IMR-90 (cell line): ENCODE data around the gene FAM180A. TPM values are rescaled to one million over a fixed set of nuclear protein-coding genes. Genes with fewer than 3 reads are reported as not detected.

Experiments
- ATAC-seq: fragments of 200-7000 bp; cut with Tn5 transposase; 2 replicates; pipeline ENCODE4 v1.9.1; 2020; ENCODE audit warnings: low read depth, mild to moderate bottlenecking, moderate library complexity
- BruUV-seq: library from RNA; stranded (reverse); fragments of 400-500 nt; replicated peaks from 2 replicates; lab custom pipeline; 2021; lab: Mats Ljungman, UMichigan
- CTCF ChIA-PET: fragments of 300-600 bp; formaldehyde crosslinking; extraction: SDS; loops from one replicate; lab custom pipeline; 2021; ENCODE audit warnings: antibody characterized with exemption; lab: Yijun Ruan, JAX
- POLR2A ChIA-PET: fragments of 300-600 bp; sonication (Branson Sonifier 250); formaldehyde crosslinking; loops from one replicate; lab custom pipeline; 2022; ENCODE audit warnings: antibody characterized with exemption; ENCODE audit not compliant: unreplicated experiment; lab: Charles Lee
- DNase-seq: peaks from one replicate; pipeline ENCODE4 v3.0.0; 2013
- H2AFZ ChIP-seq: replicated peaks from 2 replicates; pipeline ENCODE3; 2013; ENCODE audit warnings: low read length, mild to moderate bottlenecking; ENCODE audit not compliant: poor library complexity
- H2AK5ac ChIP-seq: 2 replicates; pipeline ENCODE4 v1.6.1; 2013; ENCODE audit warnings: low read depth, low read length, inconsistent platforms
- H2AK9ac ChIP-seq: replicated peaks from 2 replicates; pipeline ENCODE3; 2013; ENCODE audit warnings: mild to moderate bottlenecking, low read depth, low read length, moderate library complexity; ENCODE audit not compliant: poor library complexity
- H2BK120ac ChIP-seq: 2 replicates; pipeline ENCODE4 v1.6.1; 2013; ENCODE audit warnings: low read depth, low read length, inconsistent platforms
- H2BK15ac ChIP-seq: 3 replicates; pipeline ENCODE4 v1.6.1; 2013; ENCODE audit warnings: low read depth, low read length, inconsistent platforms
- H2BK20ac ChIP-seq: 2 replicates; pipeline ENCODE4 v1.6.1; 2013; ENCODE audit warnings: low read depth, mild to moderate bottlenecking, inconsistent platforms, low read length, moderate library complexity
- H2BK5ac ChIP-seq: 2 replicates; pipeline ENCODE4 v1.6.1; 2013; ENCODE audit warnings: mild to moderate bottlenecking, low read depth, low read length, inconsistent platforms; ENCODE audit not compliant: poor library complexity, severe bottlenecking
- H3K14ac ChIP-seq: replicated peaks from 2 replicates; pipeline ENCODE4 v1.6.1; 2013; ENCODE audit warnings: low read depth, low read length, inconsistent platforms
- H3K18ac ChIP-seq: 2 replicates; pipeline ENCODE4 v1.6.1; 2013; ENCODE audit warnings: low read depth, low read length, control low read depth
- H3K23ac ChIP-seq: 2 replicates; pipeline ENCODE4 v1.6.1; 2013; ENCODE audit warnings: low read depth, low read length, inconsistent platforms
- H3K27ac ChIP-seq: 2 replicates; pipeline ENCODE4 v1.5.1; 2013; ENCODE audit warnings: mild to moderate bottlenecking, control low read depth, low read length; ENCODE audit not compliant: insufficient read depth
- H3K27me3 ChIP-seq: 2 replicates; pipeline ENCODE4 v1.6.1; 2013; ENCODE audit warnings: low read length; ENCODE audit not compliant: control insufficient read depth, insufficient read depth
- H3K36me3 ChIP-seq: 2 replicates; pipeline ENCODE4 v1.6.1; 2013; ENCODE audit warnings: low read length, mixed read lengths; ENCODE audit not compliant: control insufficient read depth, insufficient read depth
- H3K4ac ChIP-seq: 2 replicates; pipeline ENCODE4 v1.6.1; 2013; ENCODE audit warnings: low read depth, low read length, inconsistent platforms
- H3K4me1 ChIP-seq: 2 replicates; pipeline ENCODE4 v1.6.1; 2013; ENCODE audit warnings: low read length, mixed read lengths; ENCODE audit not compliant: control insufficient read depth, insufficient read depth
- H3K4me2 ChIP-seq: 2 replicates; pipeline ENCODE4 v1.6.1; 2013; ENCODE audit warnings: low read depth, mild to moderate bottlenecking, control low read depth, low read length, moderate library complexity
- H3K4me3 ChIP-seq: 2 replicates; pipeline ENCODE4 v1.5.1; 2013; ENCODE audit warnings: low read depth, mild to moderate bottlenecking, control low read depth, low read length, moderate library complexity; ENCODE audit not compliant: insufficient read depth
- H3K56ac ChIP-seq: 2 replicates; pipeline ENCODE4 v1.6.1; 2013; ENCODE audit warnings: low read length, inconsistent platforms; ENCODE audit not compliant: insufficient read depth; ENCODE audit errors: extremely low read depth
- H3K79me1 ChIP-seq, 2 experiments: 2 replicates each; pipeline ENCODE4 v1.6.1; 2013; ENCODE audit warnings: low read length in 2 of 2, inconsistent platforms in 1 of 2, low read depth in 1 of 2
- H3K9ac ChIP-seq: 2 replicates; pipeline ENCODE4 v1.6.1; 2013; ENCODE audit warnings: low read depth, low read length, control low read depth
- H3K9me1 ChIP-seq: 2 replicates; pipeline ENCODE4 v1.6.1; 2013; ENCODE audit warnings: low read length, inconsistent platforms; ENCODE audit not compliant: insufficient read depth
- H3K9me3 ChIP-seq: 2 replicates; pipeline ENCODE4 v1.6.1; 2013; ENCODE audit warnings: low read length; ENCODE audit not compliant: control insufficient read depth, insufficient read depth
- H4K20me1 ChIP-seq: 2 replicates; pipeline ENCODE4 v1.6.1; 2013; ENCODE audit warnings: low read length, inconsistent platforms; ENCODE audit not compliant: insufficient read depth
- H4K5ac ChIP-seq: 2 replicates; pipeline ENCODE4 v1.6.1; 2013; ENCODE audit warnings: mild to moderate bottlenecking, low read depth, low read length, control low read depth
- H4K8ac ChIP-seq, 2 experiments: 2 replicates each; pipeline ENCODE4 v1.6.1; 2013; ENCODE audit warnings: low read depth in 2 of 2, low read length in 2 of 2, control low read depth in 1 of 2, inconsistent platforms in 1 of 2
- H4K91ac ChIP-seq: 2 replicates; pipeline ENCODE4 v1.6.1; 2013; ENCODE audit warnings: low read depth, low read length, inconsistent platforms; ENCODE audit not compliant: insufficient read depth
- BHLHE40 ChIP-seq: fragments of 150-350 bp; IDR thresholded peaks from 2 replicates; pipeline ENCODE4 v1.6.1; 2016; ENCODE audit warnings: mild to moderate bottlenecking, low read depth, low read length
- CEBPB ChIP-seq: IDR thresholded peaks from 2 replicates; pipeline ENCODE4 v1.6.1; 2012; ENCODE audit warnings: low read depth, low read length, improper control_type of control experiment
- CHD1 ChIP-seq: IDR thresholded peaks from 2 replicates; pipeline ENCODE4 v1.6.1; 2012; ENCODE audit warnings: low read depth, low read length, improper control_type of control experiment
- MXI1 ChIP-seq: IDR thresholded peaks from 2 replicates; pipeline ENCODE4 v1.6.1; 2012; ENCODE audit warnings: low read depth, mild to moderate bottlenecking, low read length, moderate library complexity, borderline replicate concordance
- POLR2A ChIP-seq: IDR thresholded peaks from 2 replicates; pipeline ENCODE4 v1.6.1; 2012; ENCODE audit warnings: mild to moderate bottlenecking, low read depth, low read length
- RAD21 ChIP-seq: IDR thresholded peaks from 2 replicates; pipeline ENCODE4 v1.6.1; 2012; ENCODE audit warnings: low read length, improper control_type of control experiment
- RCOR1 ChIP-seq: IDR thresholded peaks from 2 replicates; pipeline ENCODE4 v1.6.1; 2012; ENCODE audit warnings: mild to moderate bottlenecking, low read length, improper control_type of control experiment; ENCODE audit not compliant: insufficient replicate concordance
- RFX5 ChIP-seq: IDR thresholded peaks from 2 replicates; pipeline ENCODE4 v1.8.0; 2012; ENCODE audit warnings: low read depth, mild to moderate bottlenecking, low read length, moderate library complexity
- WGBS, 2 experiments: methylation state at CpG; one replicate each; pipeline versions ENCODE4 v1.1.5 to v1.1.7; 2013; ENCODE audit warnings: missing lambda C conversion rate in 2 of 2; ENCODE audit not compliant: insufficient read length in 1 of 2; ENCODE audit errors: extremely low coverage in 2 of 2; 5-methylcytosine and 5-hydroxymethylcytosine counted together
- dilution Hi-C: fragments of 300-500 bp; cut with HindIII; formaldehyde crosslinking; loops from one replicate; pipeline ENCODE4 v1.14.3; 2018; ENCODE audit warnings: low sequenced_read_pairs; ENCODE audit not compliant: unreplicated experiment
- in situ Hi-C: fragments of 300-500 bp; cut with MboI; formaldehyde crosslinking; loops from 3 replicates; pipeline ENCODE4 v1.14.3; 2019; ENCODE audit warnings: low sequenced_read_pairs, inconsistent platforms, mixed read lengths
- intact Hi-C: fragments of 100-400 bp; cut with micrococcal nuclease; formaldehyde crosslinking; loops from 2 replicates; pipeline ENCODE4 v1.10.0; 2022
- polyA plus RNA-seq, 3 experiments: library from polyadenylated mRNA; depleted of rRNA; stranded (reverse); fragments of >200 nt; gene quantifications; 2 replicates each; pipeline ENCODE4 v1.2.3, GENCODE V29; 2012; ENCODE audit warnings: low replicate concordance in 1 of 3
- total RNA-seq: library from RNA; depleted of rRNA; stranded (reverse); fragments of >200 nt; gene quantifications from 2 replicates; pipeline ENCODE4 v1.2.3, GENCODE V29; 2012

Gene FAM180A
- total and polyA plus RNA-seq, 2 of the 4 experiments (the other 2 are of a cell fraction) = 1.3 to 2.0 TPM

DNA sequence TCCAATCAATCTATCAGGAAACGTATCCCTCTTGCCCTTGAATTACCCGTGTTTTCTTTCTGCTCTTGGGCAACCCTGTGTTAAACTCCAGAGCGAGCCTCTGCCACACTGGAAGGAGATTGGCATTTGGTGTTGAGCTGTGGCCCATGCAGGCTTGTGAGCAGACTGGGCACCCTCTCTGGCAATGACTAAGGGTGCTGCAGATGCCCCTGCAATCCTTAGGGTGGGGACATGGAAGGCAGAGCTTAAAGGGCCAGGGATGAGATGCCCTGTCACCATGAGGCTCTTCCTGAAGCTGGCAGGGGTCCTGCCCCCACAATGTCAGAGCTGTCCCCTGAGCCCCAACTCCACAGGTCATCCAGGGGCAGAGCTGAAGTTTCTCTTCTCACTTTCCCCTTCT is 19.5 kb upstream of the FAM180A start:
- Histone ChIP-seq H4K91ac (no peak overlapping the region), H3K36me3 (no peaks in the 10 kb centered on the region), H3K18ac (no peak overlapping the region), H2BK15ac (no peak overlapping the region), H3K56ac (no peak overlapping the region), H3K27ac (no peak overlapping the region), H4K5ac (no peak overlapping the region), H3K4me3 (no peak overlapping the region), H3K9ac (no peak overlapping the region), H4K20me1 (no peaks in the 10 kb centered on the region), H2BK20ac (no peak overlapping the region), H3K27me3 (no peaks in the 10 kb centered on the region), H2BK5ac (no peak overlapping the region), H4K8ac (no peak overlapping the region), H3K9me3 (no peaks in the 10 kb centered on the region), H3K79me1 (no peaks in the 10 kb centered on the region), H2AK5ac (no peak overlapping the region), H2BK120ac (no peak overlapping the region), H2AK9ac (no peak overlapping the region), H2AFZ (peak overlapping the region; percentile 1), H3K9me1 (peaks cover 10% of the 10 kb centered on the region), H3K4me2 (no peak overlapping the region), H3K14ac (no peak overlapping the region), H3K4me1 (peaks cover 10% of the 10 kb centered on the region), H3K4ac (no peak overlapping the region), H3K23ac (no peak overlapping the region)
- intact Hi-C loops = no loop called here
- ATAC-seq = no peak
- ChIA-PET CTCF (no interaction called here), POLR2A (no interaction called here)
- dilution Hi-C loops = no loop called here
- no peak for DNase-seq
- TF ChIP-seq POLR2A = no peak
- no peak for TF ChIP-seq RFX5
- no peak for TF ChIP-seq CHD1
- no peak for TF ChIP-seq RAD21
- TF ChIP-seq MXI1 = no peak
- no peak for TF ChIP-seq BHLHE40
- TF ChIP-seq RCOR1 = no peak
- no peak for TF ChIP-seq CEBPB
- no TSS peak for BruUV-seq
- in situ Hi-C loops = no loop called here
- 50 to 100% methylated on average over 1 of the region's 3 CpGs for WGBS, 2 experiments
